ENCODE measurements around the gene ZNF165.
"Not testable (repeated sequence)": the region's sequence is repeated elsewhere in the genome, so short reads cannot be mapped to it uniquely, and the experiment has no call there.

ZNF165 gene

GRCh38 chr6:28080381-28080630 lies at the start of gene ZNF165:
Gene ZNF165, plus strand, starts transcription at chr6:28080568. Its CDS starts 4,913 bp downstream, at chr6:28085481.
- not testable (repeated sequence) for H3F3A ChIP-seq (ENCODE audit: control insufficient read depth, insufficient read depth)

GRCh38 chr6:28053584-28053983 lies 26.8 kb upstream of the ZNF165 start:
- H3K9me3 ChIP-seq (ENCODE audit: control insufficient read depth, insufficient read depth, low read length): no peaks in the 10 kb centered on the region
- H3K79me2 ChIP-seq (ENCODE audit: control insufficient read depth, low read length): no peaks in the 10 kb centered on the region
- no peak overlapping the region for H3K4me2 ChIP-seq (ENCODE audit: low read length)
- H4K20me1 ChIP-seq (ENCODE audit: control insufficient read depth, insufficient read depth, low read depth, low read length): no peaks in the 10 kb centered on the region
- no peaks in the 10 kb centered on the region for H3K36me3 ChIP-seq (ENCODE audit: control insufficient read depth, low read length)
- H3K27ac ChIP-seq (ENCODE audit: low read depth, low read length): no peak overlapping the region
- H3K4me1 ChIP-seq (ENCODE audit: control insufficient read depth, low read length): no peaks in the 10 kb centered on the region
- no peak overlapping the region for H3K4me3 ChIP-seq (ENCODE audit: low read length)
- no peaks in the 10 kb centered on the region for H3F3A ChIP-seq (ENCODE audit: control insufficient read depth, insufficient read depth)
- no peaks in the 10 kb centered on the region for H3K9me2 ChIP-seq (replicated peaks; ENCODE audit: control insufficient read depth, low read length)
- H3K27me3 ChIP-seq (ENCODE audit: control insufficient read depth, low read length): no peaks in the 10 kb centered on the region
- TF ChIP-seq CTCF (IDR thresholded peaks at IDR 0.05; ENCODE audit: low read depth, low read length, poor library complexity, severe bottlenecking): no peak
- no peak for TF ChIP-seq EZH2phosphoT487 (IDR thresholded peaks at IDR 0.05; ENCODE audit: borderline replicate concordance, low read length)

More at GRCh38 chr6:28080381-28080630, at the start of gene ZNF165:
- Histone ChIP-seq H3K4me2 (ENCODE audit: low read length) (peak within 1 kb of the TSS; percentile 98), H3K4me1 (ENCODE audit: control insufficient read depth, low read length) (peaks cover 19% of the 10 kb centered on the region), H3K27ac (ENCODE audit: low read depth, low read length) (peak within 1 kb of the TSS; percentile 69), H3K36me3 (ENCODE audit: control insufficient read depth, low read length) (peaks cover 23% of the 10 kb centered on the region), H3K79me2 (ENCODE audit: control insufficient read depth, low read length) (peaks cover 21% of the 10 kb centered on the region), H3K4me3 (ENCODE audit: low read length) (peak within 1 kb of the TSS; percentile 98)
- H3K27me3 ChIP-seq (ENCODE audit: control insufficient read depth, low read length); H4K20me1 ChIP-seq (ENCODE audit: control insufficient read depth, insufficient read depth, low read depth, low read length); H3K9me2 ChIP-seq (replicated peaks; ENCODE audit: control insufficient read depth, low read length); H3K9me3 ChIP-seq (ENCODE audit: control insufficient read depth, insufficient read depth, low read length): not testable (repeated sequence)

GRCh38 chr6:28060405-28060804 lies 20.0 kb upstream of the ZNF165 start:
- no peaks in the 10 kb centered on the region for H4K20me1 ChIP-seq (ENCODE audit: control insufficient read depth, insufficient read depth, low read depth, low read length)
- H3K4me3 ChIP-seq (ENCODE audit: low read length): no peak overlapping the region
- H3K4me2 ChIP-seq (ENCODE audit: low read length): no peak overlapping the region
- no peak overlapping the region for H3K27ac ChIP-seq (ENCODE audit: low read depth, low read length)
- H3K9me2 ChIP-seq (replicated peaks; ENCODE audit: control insufficient read depth, low read length): no peaks in the 10 kb centered on the region
- 0 out of 2 replicates have a peak, but pooled peaks cover 3% of the 10 kb centered on the region for H3K27me3 ChIP-seq (ENCODE audit: control insufficient read depth, low read length)
- no peaks in the 10 kb centered on the region for H3K9me3 ChIP-seq (ENCODE audit: control insufficient read depth, insufficient read depth, low read length)
- TF ChIP-seq EZH2phosphoT487 (IDR thresholded peaks at IDR 0.05; ENCODE audit: borderline replicate concordance, low read length): no peak
- TF ChIP-seq CTCF (IDR thresholded peaks at IDR 0.05; ENCODE audit: low read depth, low read length, poor library complexity, severe bottlenecking): no peak
- no peaks in the 10 kb centered on the region for H3K4me1 ChIP-seq (ENCODE audit: control insufficient read depth, low read length)
- no peaks in the 10 kb centered on the region for H3F3A ChIP-seq (ENCODE audit: control insufficient read depth, insufficient read depth)
- no peaks in the 10 kb centered on the region for H3K36me3 ChIP-seq (ENCODE audit: control insufficient read depth, low read length)
- H3K79me2 ChIP-seq (ENCODE audit: control insufficient read depth, low read length): no peaks in the 10 kb centered on the region

GRCh38 chr6:28064272-28064671 lies 16.1 kb upstream of the ZNF165 start:
- no peaks in the 10 kb centered on the region for H4K20me1 ChIP-seq (ENCODE audit: control insufficient read depth, insufficient read depth, low read depth, low read length)

More at GRCh38 chr6:28064272-28064671, 16.1 kb upstream of the ZNF165 start:
- Histone ChIP-seq H3K4me1 (ENCODE audit: control insufficient read depth, low read length) (no peaks in the 10 kb centered on the region), H3K27me3 (ENCODE audit: control insufficient read depth, low read length) (0 out of 2 replicates have a peak, but pooled peaks cover 3% of the 10 kb centered on the region), H3K27ac (ENCODE audit: low read depth, low read length) (no peak overlapping the region), H3K9me2 (replicated peaks; ENCODE audit: control insufficient read depth, low read length) (no peaks in the 10 kb centered on the region), H3K4me3 (ENCODE audit: low read length) (no peak overlapping the region), H3F3A (ENCODE audit: control insufficient read depth, insufficient read depth) (no peaks in the 10 kb centered on the region), H3K36me3 (ENCODE audit: control insufficient read depth, low read length) (no peaks in the 10 kb centered on the region), H3K4me2 (ENCODE audit: low read length) (no peak overlapping the region), H3K79me2 (ENCODE audit: control insufficient read depth, low read length) (no peaks in the 10 kb centered on the region), H3K9me3 (ENCODE audit: control insufficient read depth, insufficient read depth, low read length) (no peaks in the 10 kb centered on the region)
- TF ChIP-seq CTCF (IDR thresholded peaks at IDR 0.05; ENCODE audit: low read depth, low read length, poor library complexity, severe bottlenecking) (no peak), EZH2phosphoT487 (IDR thresholded peaks at IDR 0.05; ENCODE audit: borderline replicate concordance, low read length) (no peak)
